GM13976 (cell line): ENCODE measurements around the gene ECM1.
A peak's percentile ranks its signal among the peaks of the same experiment; 100 is the strongest.

Experiments
- DNase-seq: peaks from one replicate; pipeline ENCODE4 v3.0.0; 2012; ENCODE audit warnings: low spot score
- CTCF ChIP-seq: IDR thresholded peaks from 2 replicates; pipeline ENCODE4 v1.5.1; 2012; ENCODE audit warnings: borderline replicate concordance, mild to moderate bottlenecking; ENCODE audit not compliant: insufficient read depth; ENCODE audit errors: extremely low read depth, missing control alignments, control extremely low read depth
- in situ Hi-C: fragments of 300-500 bp; cut with MboI; formaldehyde crosslinking; loops from one replicate; pipeline ENCODE4 v1.12.0; 2022; ENCODE audit warnings: low sequenced_read_pairs, mixed read lengths, inconsistent platforms; ENCODE audit not compliant: unreplicated experiment

ECM1 gene

GRCh38 chr1:150484861-150485260 is 23.0 kb upstream of the ECM1 start:
- no peak for DNase-seq
- in situ Hi-C loops, result no loop called here

DNA sequence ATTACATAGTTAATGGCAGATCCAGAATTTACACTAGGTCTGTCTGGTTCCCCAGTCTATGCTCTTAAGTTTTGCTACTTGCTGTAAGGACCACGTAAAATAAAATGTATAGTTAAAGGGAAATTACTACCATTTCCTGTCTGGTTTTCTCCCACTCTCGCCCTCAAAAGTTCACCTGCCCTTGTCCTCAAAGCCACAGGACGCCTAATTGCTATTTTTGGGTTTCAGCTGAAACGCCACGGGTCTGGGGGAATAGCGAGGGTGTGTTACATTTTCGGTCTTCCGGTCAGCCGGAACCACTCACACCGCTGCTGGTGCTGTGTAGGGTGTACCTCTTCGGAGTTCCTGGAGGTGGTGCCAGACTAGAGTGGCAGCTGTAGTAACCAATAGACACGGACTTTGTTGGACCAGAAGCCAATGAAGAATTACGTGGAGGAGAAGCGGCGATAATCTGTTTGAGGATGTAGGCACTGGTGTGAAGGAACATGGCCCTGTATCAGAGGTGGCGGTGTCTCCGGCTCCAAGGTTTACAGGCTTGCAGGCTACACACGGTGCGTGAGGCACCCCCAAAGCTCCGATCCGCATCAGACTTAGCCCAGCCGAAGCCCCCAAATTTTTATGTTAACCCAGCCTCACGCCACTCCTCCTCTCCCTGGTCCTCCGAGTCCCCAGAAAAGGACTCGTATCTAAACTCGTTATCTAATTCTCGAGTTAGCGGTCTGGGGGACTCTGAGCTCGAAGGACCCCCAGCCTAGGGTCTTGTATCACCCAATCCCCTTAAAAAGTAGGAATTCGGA is 20.7 kb upstream of the ECM1 start, which contains the start of gene TARS2:
TARS2 (plus strand) TSS at position 454 of the 797 bp plus-strand sequence; CDS start at position 486, 32 bp downstream.
- in situ Hi-C loops, result no loop called here
- TF ChIP-seq CTCF, result no peak

More at GRCh38 chr1:150484861-150485260, 23.0 kb upstream of the ECM1 start:
- TF ChIP-seq CTCF, result no peak

DNA sequence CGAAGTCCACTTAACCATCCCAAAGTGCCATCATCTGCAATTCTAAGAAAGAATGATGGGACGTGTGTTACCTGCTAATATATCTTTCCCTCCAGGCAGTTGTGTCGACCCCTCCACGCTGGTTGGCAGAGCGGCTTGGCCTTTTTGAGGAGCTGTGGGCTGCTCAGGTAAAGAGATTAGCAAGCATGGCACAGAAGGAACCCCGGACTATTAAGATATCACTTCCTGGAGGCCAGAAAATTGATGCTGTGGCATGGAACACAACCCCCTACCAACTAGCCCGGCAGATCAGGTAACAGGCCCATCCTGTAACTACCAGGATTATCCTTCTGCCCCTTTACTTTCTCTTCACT is 20.2 kb upstream of the ECM1 start:
- no peak for DNase-seq
- in situ Hi-C loops, result no loop called here
- TF ChIP-seq CTCF, result no peak

More for the DNA sequence above, 20.7 kb upstream of the ECM1 start, which contains the start of gene TARS2:
- peak; percentile 96 for DNase-seq

DNA sequence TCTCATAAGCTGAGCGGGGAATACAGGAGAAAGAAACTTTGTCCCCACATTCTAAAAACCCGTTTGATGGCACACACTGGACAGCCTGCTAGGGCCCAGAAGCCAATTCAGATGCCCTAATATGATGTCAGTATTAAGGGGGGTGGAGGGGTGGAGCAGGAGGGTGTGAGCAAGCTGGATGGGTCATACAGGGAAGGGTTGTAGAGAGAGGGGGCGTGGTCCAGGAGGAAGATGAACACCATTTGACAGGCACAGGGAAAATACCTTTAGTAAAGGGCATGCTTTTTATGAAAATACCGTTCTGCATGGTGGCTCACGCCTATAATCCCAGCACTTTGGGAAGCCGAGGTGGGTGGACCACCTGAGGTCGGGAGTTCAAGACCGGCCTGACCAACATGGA is 14.7 kb upstream of the ECM1 start:
- TF ChIP-seq CTCF, result no peak
- no peak for DNase-seq
- in situ Hi-C loops, result no loop called here

- in situ Hi-C loops, result no loop called here
- TF ChIP-seq CTCF, result no peak
- no peak for DNase-seq
Observed at GRCh38 chr1:150498342-150498741, 9.6 kb upstream of the ECM1 start.

DNA sequence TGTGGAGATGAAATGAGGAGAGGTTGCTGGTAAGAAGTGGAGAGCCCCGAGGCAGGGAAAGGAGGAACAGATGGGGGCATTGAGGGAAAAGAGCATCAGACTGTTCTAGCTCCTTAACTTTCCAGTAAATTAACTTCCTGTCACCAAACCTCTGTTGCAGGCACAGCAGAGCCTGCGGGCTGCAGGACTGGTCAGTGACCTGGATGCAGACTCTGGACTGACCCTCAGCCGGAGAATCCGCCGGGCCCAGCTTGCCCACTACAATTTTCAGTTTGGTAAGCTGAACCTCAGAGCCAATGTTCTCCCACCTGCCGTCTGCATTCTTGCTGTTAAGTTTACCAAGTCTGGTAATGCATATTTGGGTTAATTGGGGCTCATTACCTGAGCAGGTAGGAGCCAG is 2.5 kb upstream of the ECM1 start:
- no peak for TF ChIP-seq CTCF
- in situ Hi-C loops, result no loop called here
- DNase-seq, result no peak
